Skeletal muscle satellite cell (primary cell): ENCODE measurements around the gene LRRC1.

Experiments used
- H3K27me3 ChIP-seq: 2 replicates; pipeline ENCODE4 v1.7.0; 2013; ENCODE audit warnings: low read length; ENCODE audit not compliant: control insufficient read depth, insufficient read depth
- H3K36me3 ChIP-seq: 2 replicates; pipeline ENCODE4 v1.7.0; 2013; ENCODE audit warnings: mild to moderate bottlenecking, control low read depth, low read length; ENCODE audit not compliant: insufficient read depth
- H3K4me1 ChIP-seq: 2 replicates; pipeline ENCODE4 v1.7.0; 2013; ENCODE audit warnings: low read length; ENCODE audit not compliant: control insufficient read depth, insufficient read depth
- H3K4me2 ChIP-seq: 2 replicates; pipeline ENCODE4 v1.7.0; 2013; ENCODE audit warnings: mild to moderate bottlenecking, low read length
- H3K4me3 ChIP-seq: 2 replicates; pipeline ENCODE4 v1.7.0; 2013; ENCODE audit warnings: low read length
- H3K9ac ChIP-seq: 2 replicates; pipeline ENCODE4 v1.7.0; 2013; ENCODE audit warnings: mild to moderate bottlenecking, low read depth, low read length, moderate library complexity
- H3K9me3 ChIP-seq: replicated peaks from 2 replicates; pipeline ENCODE4 v1.7.0; 2013; ENCODE audit warnings: mild to moderate bottlenecking, control low read depth, low read length

Gene LRRC1

GRCh38 chr6:53831936-53832660 is 37.3 kb downstream of the LRRC1 start:
- Histone ChIP-seq H3K4me1 (peaks cover 26% of the 10 kb centered on the region), H3K9ac (no peak overlapping the region), H3K27me3 (no peaks in the 10 kb centered on the region), H3K9me3 (no peaks in the 10 kb centered on the region), H3K4me2 (no peak overlapping the region), H3K4me3 (no peak overlapping the region), H3K36me3 (no peaks in the 10 kb centered on the region)

DNA sequence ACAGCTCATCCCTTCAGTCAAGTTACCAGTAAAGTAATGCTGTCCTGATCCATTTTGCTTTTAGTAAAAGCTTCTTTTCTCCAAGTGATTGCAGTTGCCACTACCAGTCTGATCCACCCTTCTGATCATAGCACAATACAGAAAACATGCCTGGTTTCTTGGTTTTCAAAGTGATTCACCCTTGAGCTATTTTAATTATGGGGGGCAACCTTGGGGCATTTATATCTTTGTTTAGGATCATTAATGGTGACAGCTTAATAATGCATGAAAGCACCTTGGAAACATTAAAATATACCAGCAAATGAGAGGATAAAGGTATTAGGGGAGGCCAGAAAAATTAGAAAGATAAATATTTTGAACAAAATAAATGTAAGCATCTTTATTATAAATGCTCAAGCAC is 38.4 kb downstream of the LRRC1 start:
- Histone ChIP-seq H3K4me2 (no peak overlapping the region), H3K36me3 (no peaks in the 10 kb centered on the region), H3K4me3 (no peak overlapping the region), H3K27me3 (no peaks in the 10 kb centered on the region), H3K9ac (no peak overlapping the region), H3K9me3 (no peaks in the 10 kb centered on the region), H3K4me1 (peaks cover 16% of the 10 kb centered on the region)

- H3K27me3 ChIP-seq = no peaks in the 10 kb centered on the region
- no peak overlapping the region for H3K4me3 ChIP-seq
- H3K36me3 ChIP-seq = no peaks in the 10 kb centered on the region
- H3K9ac ChIP-seq = no peak overlapping the region
- peaks cover 10% of the 10 kb centered on the region for H3K4me1 ChIP-seq
- H3K4me2 ChIP-seq = no peak overlapping the region
- H3K9me3 ChIP-seq = no peaks in the 10 kb centered on the region
Measured at GRCh38 chr6:53834132-53834531, 39.3 kb downstream of the LRRC1 start.

GRCh38 chr6:53837865-53838769 is 43.3 kb downstream of the LRRC1 start:
- no peak overlapping the region for H3K4me3 ChIP-seq
- H3K36me3 ChIP-seq = no peaks in the 10 kb centered on the region
- H3K27me3 ChIP-seq = no peaks in the 10 kb centered on the region
- peaks cover 2% of the 10 kb centered on the region for H3K4me1 ChIP-seq
- no peaks in the 10 kb centered on the region for H3K9me3 ChIP-seq
- H3K4me2 ChIP-seq = no peak overlapping the region
- no peak overlapping the region for H3K9ac ChIP-seq

- Histone ChIP-seq H3K4me1 (no peaks in the 10 kb centered on the region), H3K36me3 (no peaks in the 10 kb centered on the region), H3K27me3 (no peaks in the 10 kb centered on the region), H3K9ac (no peak overlapping the region), H3K4me2 (no peak overlapping the region), H3K9me3 (no peaks in the 10 kb centered on the region), H3K4me3 (no peak overlapping the region)
Measured at GRCh38 chr6:53840027-53840426, 45.2 kb downstream of the LRRC1 start.

DNA sequence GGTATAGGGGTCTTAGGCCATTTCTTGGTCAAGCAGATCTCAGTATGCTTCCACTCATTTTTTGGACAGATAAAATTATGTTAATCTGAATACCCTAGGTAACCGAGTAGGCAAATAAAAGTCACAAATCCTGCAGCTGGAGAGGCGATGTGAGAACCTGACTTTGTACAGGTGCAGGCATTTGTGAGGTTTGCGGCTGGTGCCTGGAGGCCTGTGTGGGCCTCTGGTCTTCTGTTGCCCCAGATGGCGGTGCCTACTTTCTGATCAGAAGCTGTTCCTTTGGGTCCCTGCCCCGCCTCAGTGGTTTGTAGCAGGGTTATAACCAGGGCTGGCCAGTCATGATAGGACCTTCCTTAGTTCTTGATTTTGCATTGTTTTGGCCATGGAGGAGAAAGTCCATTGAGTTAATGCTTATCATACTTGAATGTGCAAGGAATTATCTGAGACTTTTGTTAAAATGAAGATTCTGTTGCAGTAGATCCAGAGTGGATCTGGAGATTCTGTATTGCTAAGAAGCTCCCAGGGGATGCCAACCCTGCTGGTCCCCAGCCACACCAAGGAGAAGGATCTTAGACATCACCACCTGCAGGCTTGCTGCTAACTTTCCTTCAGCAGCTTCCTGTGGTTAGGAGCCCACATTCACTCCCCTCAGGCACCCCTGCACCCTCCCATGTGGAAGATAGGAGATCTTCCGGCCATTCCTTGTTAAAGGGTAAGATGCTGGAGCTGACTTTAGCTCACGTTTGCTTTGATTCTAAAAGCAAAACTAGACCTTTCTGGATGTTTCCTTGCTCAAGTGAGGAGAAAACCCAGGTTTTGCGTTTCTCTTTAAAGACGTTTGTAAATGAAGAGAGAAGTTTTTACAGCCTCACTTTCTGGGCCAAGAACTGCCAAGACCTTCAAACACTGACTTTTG is 50.7 kb downstream of the LRRC1 start:
- H3K4me2 ChIP-seq = no peak overlapping the region
- no peaks in the 10 kb centered on the region for H3K27me3 ChIP-seq
- H3K36me3 ChIP-seq = no peaks in the 10 kb centered on the region
- H3K4me1 ChIP-seq = no peaks in the 10 kb centered on the region
- no peak overlapping the region for H3K4me3 ChIP-seq
- H3K9ac ChIP-seq = no peak overlapping the region
- H3K9me3 ChIP-seq = no peaks in the 10 kb centered on the region

- no peak overlapping the region for H3K9ac ChIP-seq
- no peaks in the 10 kb centered on the region for H3K36me3 ChIP-seq
- no peaks in the 10 kb centered on the region for H3K9me3 ChIP-seq
- H3K4me2 ChIP-seq = no peak overlapping the region
- H3K27me3 ChIP-seq = no peaks in the 10 kb centered on the region
- no peak overlapping the region for H3K4me3 ChIP-seq
- no peaks in the 10 kb centered on the region for H3K4me1 ChIP-seq
Measured at GRCh38 chr6:53846250-53846649, 51.4 kb downstream of the LRRC1 start.

- no peak overlapping the region for H3K4me3 ChIP-seq
- no peaks in the 10 kb centered on the region for H3K4me1 ChIP-seq
- no peak overlapping the region for H3K9ac ChIP-seq
- H3K4me2 ChIP-seq = no peak overlapping the region
- no peaks in the 10 kb centered on the region for H3K9me3 ChIP-seq
- no peaks in the 10 kb centered on the region for H3K36me3 ChIP-seq
- no peaks in the 10 kb centered on the region for H3K27me3 ChIP-seq
Measured at GRCh38 chr6:53847796-53848314, 53.0 kb downstream of the LRRC1 start.

DNA sequence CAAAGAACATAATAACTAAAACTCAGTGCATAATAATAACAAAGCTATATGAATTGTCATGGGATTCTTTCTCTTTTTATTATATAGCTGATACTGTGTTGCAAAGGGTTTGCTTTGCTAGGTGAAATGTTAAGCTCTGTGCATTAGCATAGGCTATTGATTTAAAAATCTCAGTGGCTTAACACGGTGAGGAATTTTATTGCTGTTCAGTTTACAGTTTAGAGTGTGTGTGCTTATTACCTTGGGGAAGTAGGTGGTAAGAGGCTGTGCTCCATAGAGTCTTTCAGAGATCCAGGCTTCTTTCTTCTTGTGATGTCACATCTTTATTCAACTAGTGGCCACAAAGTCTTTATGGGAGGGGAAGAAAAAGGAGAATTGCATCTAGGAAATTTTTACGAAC is 55.7 kb downstream of the LRRC1 start:
- Histone ChIP-seq H3K27me3 (no peaks in the 10 kb centered on the region), H3K9ac (no peak overlapping the region), H3K4me2 (no peak overlapping the region), H3K36me3 (no peaks in the 10 kb centered on the region), H3K4me1 (no peaks in the 10 kb centered on the region), H3K9me3 (no peaks in the 10 kb centered on the region), H3K4me3 (no peak overlapping the region)

DNA sequence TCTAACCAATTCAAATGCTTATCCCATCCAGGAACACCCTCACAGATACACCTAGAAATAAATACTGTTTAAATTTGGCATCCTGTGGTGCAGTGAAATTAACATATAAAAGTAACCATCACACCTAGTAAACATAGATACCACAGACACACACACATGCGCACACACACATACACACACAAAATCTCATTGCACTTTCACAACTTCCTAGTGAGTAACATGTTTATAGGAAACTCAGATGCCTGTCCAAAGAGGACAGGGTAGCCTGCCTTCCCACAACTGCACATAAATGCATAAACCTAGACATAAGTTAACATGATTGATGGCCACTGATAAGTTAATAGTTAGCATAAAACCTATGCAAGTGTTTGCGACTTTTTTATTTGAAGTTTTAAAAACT is 56.8 kb downstream of the LRRC1 start:
- Histone ChIP-seq H3K27me3 (no peaks in the 10 kb centered on the region), H3K4me2 (no peak overlapping the region), H3K36me3 (no peaks in the 10 kb centered on the region), H3K4me3 (no peak overlapping the region), H3K4me1 (no peaks in the 10 kb centered on the region), H3K9ac (no peak overlapping the region), H3K9me3 (no peaks in the 10 kb centered on the region)

- Histone ChIP-seq H3K4me1 (no peaks in the 10 kb centered on the region), H3K4me3 (no peak overlapping the region)
Measured at GRCh38 chr6:53852805-53853204, 58.0 kb downstream of the LRRC1 start.

More at GRCh38 chr6:53852805-53853204, 58.0 kb downstream of the LRRC1 start:
- Histone ChIP-seq H3K27me3 (no peaks in the 10 kb centered on the region), H3K36me3 (no peaks in the 10 kb centered on the region), H3K9me3 (no peaks in the 10 kb centered on the region), H3K9ac (no peak overlapping the region), H3K4me2 (no peak overlapping the region)
